ENCODE results near the gene TAF11.

Gene TAF11

DNA sequence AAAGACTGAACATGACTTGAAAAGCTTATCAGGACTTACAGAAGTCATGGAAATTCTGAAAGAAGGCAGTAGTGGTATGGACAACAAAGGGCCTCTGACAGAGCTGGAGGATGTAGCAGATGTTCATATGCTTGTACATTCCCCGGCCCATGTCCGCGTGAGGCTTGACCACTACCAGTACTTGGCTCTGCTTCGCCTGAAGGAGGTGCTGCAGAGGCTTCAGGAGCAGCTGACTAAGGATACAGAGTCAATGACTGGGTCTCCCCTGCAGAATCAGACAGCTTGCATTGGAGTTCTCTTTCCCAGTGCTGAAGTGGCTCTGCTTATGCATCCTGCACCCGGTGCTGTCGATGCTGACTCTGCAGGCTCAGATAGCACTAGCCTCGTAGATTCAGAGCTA, 29.2 kb downstream of the TAF11 start:
- no peak for TF ChIP-seq FOXM1 (IDR thresholded peaks at IDR 0.05; ENCODE audit: borderline replicate concordance, low read depth)
- no peak for TF ChIP-seq YY1 (IDR thresholded peaks at IDR 0.05; ENCODE audit: low read depth)
- no peak for TF ChIP-seq EP300 (IDR thresholded peaks at IDR 0.05; ENCODE audit: borderline replicate concordance)
- no peak for TF ChIP-seq REST (IDR thresholded peaks at IDR 0.05; ENCODE audit: low read depth)
- TF ChIP-seq CEBPB (IDR thresholded peaks at IDR 0.05) = no peak
- no peak for TF ChIP-seq MAX (IDR thresholded peaks at IDR 0.05)
- TF ChIP-seq TAF1 (IDR thresholded peaks at IDR 0.05; ENCODE audit: low read depth) = no peak
- no peak for TF ChIP-seq CREB1 (IDR thresholded peaks at IDR 0.05; ENCODE audit: low read depth)
- no peak for TF ChIP-seq ZBTB7A (IDR thresholded peaks at IDR 0.05; ENCODE audit: low read depth)
- TF ChIP-seq USF1 (IDR thresholded peaks at IDR 0.05) = no peak
- TF ChIP-seq EGR1 (IDR thresholded peaks at IDR 0.05) = no peak
- no peak for TF ChIP-seq NFIC (IDR thresholded peaks at IDR 0.05)

GRCh38 chr6:34855463-34855862, 32.4 kb downstream of the TAF11 start:
- TF ChIP-seq FOXM1 (IDR thresholded peaks at IDR 0.05; ENCODE audit: borderline replicate concordance, low read depth) = no peak
- TF ChIP-seq NFIC (IDR thresholded peaks at IDR 0.05) = no peak
- TF ChIP-seq TEAD4 (IDR thresholded peaks at IDR 0.05) = no peak
- no peak for TF ChIP-seq TCF12 (IDR thresholded peaks at IDR 0.05; ENCODE audit: low read depth)
- TF ChIP-seq RAD21 (IDR thresholded peaks at IDR 0.05; ENCODE audit: low read depth) = no peak
- no peak for TF ChIP-seq EP300 (IDR thresholded peaks at IDR 0.05; ENCODE audit: borderline replicate concordance)
- no peak for TF ChIP-seq CEBPB (IDR thresholded peaks at IDR 0.05)
- no peak for TF ChIP-seq CREB1 (IDR thresholded peaks at IDR 0.05; ENCODE audit: low read depth)

DNA sequence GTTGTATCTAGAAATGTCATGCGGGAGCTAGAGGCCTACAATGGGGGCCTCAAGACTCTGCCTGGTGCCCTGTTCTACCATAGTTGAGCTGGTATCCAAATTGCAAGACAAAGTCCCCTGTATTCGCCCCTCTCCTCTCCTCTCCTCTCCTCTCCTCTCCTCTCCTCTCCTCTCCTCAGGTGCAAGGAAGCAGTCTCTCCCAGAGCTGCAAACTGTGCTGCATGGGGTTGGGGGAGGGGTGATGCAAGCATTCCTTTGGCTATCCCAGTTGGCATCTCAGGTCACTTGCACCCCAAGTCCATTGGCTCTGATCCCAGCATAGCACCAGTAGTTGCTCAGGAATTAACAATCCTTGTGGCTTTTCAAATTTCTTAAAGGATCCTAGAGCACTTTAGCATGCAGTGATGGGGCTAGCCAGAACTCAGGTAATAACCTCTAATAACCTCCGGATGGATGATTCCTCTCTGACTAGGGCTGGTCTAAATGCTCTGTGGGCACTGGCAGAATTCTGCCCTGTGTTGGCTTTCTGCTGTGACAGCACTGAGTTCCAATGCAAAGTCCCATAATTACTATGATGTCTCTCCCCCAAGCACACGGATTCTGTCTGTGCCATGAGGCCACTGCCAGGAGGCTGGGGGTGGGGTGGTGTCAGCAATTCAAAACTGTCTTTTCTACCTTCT, 35.3 kb downstream of the TAF11 start:
- no peak for TF ChIP-seq FOXM1 (IDR thresholded peaks at IDR 0.05; ENCODE audit: borderline replicate concordance, low read depth)
- TF ChIP-seq RAD21 (IDR thresholded peaks at IDR 0.05; ENCODE audit: low read depth) = no peak
- no peak for TF ChIP-seq TCF12 (IDR thresholded peaks at IDR 0.05; ENCODE audit: low read depth)
- TF ChIP-seq YY1 (IDR thresholded peaks at IDR 0.05; ENCODE audit: low read depth) = no peak
- no peak for TF ChIP-seq REST (IDR thresholded peaks at IDR 0.05; ENCODE audit: low read depth)
- TF ChIP-seq CEBPB (IDR thresholded peaks at IDR 0.05) = no peak
- TF ChIP-seq NFIC (IDR thresholded peaks at IDR 0.05) = no peak
- no peak for TF ChIP-seq EP300 (IDR thresholded peaks at IDR 0.05; ENCODE audit: borderline replicate concordance)
- TF ChIP-seq EGR1 (IDR thresholded peaks at IDR 0.05) = no peak
- TF ChIP-seq TAF1 (IDR thresholded peaks at IDR 0.05; ENCODE audit: low read depth) = no peak
- no peak for TF ChIP-seq CREB1 (IDR thresholded peaks at IDR 0.05; ENCODE audit: low read depth)

- TF ChIP-seq YY1 (IDR thresholded peaks at IDR 0.05; ENCODE audit: low read depth) (no peak), CEBPB (IDR thresholded peaks at IDR 0.05) (no peak), EGR1 (IDR thresholded peaks at IDR 0.05) (no peak), REST (IDR thresholded peaks at IDR 0.05; ENCODE audit: low read depth) (no peak), TEAD4 (IDR thresholded peaks at IDR 0.05) (no peak), TAF1 (IDR thresholded peaks at IDR 0.05; ENCODE audit: low read depth) (no peak)
These were observed 36.5 kb downstream of the TAF11 start for GRCh38 chr6:34851361-34851760.

GRCh38 chr6:34839666-34840352, 48.0 kb downstream of the TAF11 start:
- no peak for TF ChIP-seq TEAD4 (IDR thresholded peaks at IDR 0.05)
- TF ChIP-seq MAX (IDR thresholded peaks at IDR 0.05) = no peak
- TF ChIP-seq NFIC (IDR thresholded peaks at IDR 0.05) = no peak
- TF ChIP-seq CREB1 (IDR thresholded peaks at IDR 0.05; ENCODE audit: low read depth) = no peak
- TF ChIP-seq EGR1 (IDR thresholded peaks at IDR 0.05) = no peak
- TF ChIP-seq RAD21 (IDR thresholded peaks at IDR 0.05; ENCODE audit: low read depth) = no peak
- TF ChIP-seq TCF12 (IDR thresholded peaks at IDR 0.05; ENCODE audit: low read depth) = no peak
- TF ChIP-seq YY1 (IDR thresholded peaks at IDR 0.05; ENCODE audit: low read depth) = no peak
- TF ChIP-seq USF1 (IDR thresholded peaks at IDR 0.05) = no peak
- no peak for TF ChIP-seq ZBTB7A (IDR thresholded peaks at IDR 0.05; ENCODE audit: low read depth)
- no peak for TF ChIP-seq REST (IDR thresholded peaks at IDR 0.05; ENCODE audit: low read depth)
- TF ChIP-seq FOXM1 (IDR thresholded peaks at IDR 0.05; ENCODE audit: borderline replicate concordance, low read depth) = no peak
- no peak for TF ChIP-seq TAF1 (IDR thresholded peaks at IDR 0.05; ENCODE audit: low read depth)
- TF ChIP-seq EP300 (IDR thresholded peaks at IDR 0.05; ENCODE audit: borderline replicate concordance) = no peak
- TF ChIP-seq CEBPB (IDR thresholded peaks at IDR 0.05) = no peak

All from Ishikawa (cell line).